ENCODE measurements around the gene SYPL2.

Gene SYPL2

GRCh38 chr1:109466452-109467300 is at the start of gene SYPL2:
Gene SYPL2 (plus strand): TSS chr1:109466546. CDS start chr1:109466844, 298 bp downstream.
- H3K4me1 Mint-ChIP-seq = peaks cover 11% of the 10 kb centered on the region
- peak within 1 kb of the TSS in 1 of 3 experiments; percentile 51 for H3K27ac Mint-ChIP-seq

GRCh38 chr1:109423498-109423897 is 42.8 kb upstream of the SYPL2 start:
- Mint-ChIP-seq H3K36me3 (ENCODE audit: low read depth) (peaks cover 22% of the 10 kb centered on the region), H3K9me3 (no peaks in the 10 kb centered on the region), H3K4me3 (peak overlapping the region in 2 of 3 experiments; percentile 7 to 14), H3K27ac (no peak overlapping the region), H3K27me3 (ENCODE audit: low read depth) (no peaks in the 10 kb centered on the region), H3K4me1 (peaks cover 28% of the 10 kb centered on the region)
- no peak for TF ChIP-seq CTCF (IDR thresholded peaks at IDR 0.05; ENCODE audit: unreplicated experiment in 3 of 3)

More at GRCh38 chr1:109466452-109467300, at the start of gene SYPL2:
- Mint-ChIP-seq H3K4me3 (peak within 1 kb of the TSS; percentile 81 to 87 (median 84)), H3K9me3 (no peaks in the 10 kb centered on the region), H3K27me3 (ENCODE audit: low read depth) (peaks cover 99% of the 10 kb centered on the region), H3K36me3 (ENCODE audit: low read depth) (no peaks in the 10 kb centered on the region)
- no peak for TF ChIP-seq CTCF (IDR thresholded peaks at IDR 0.05; ENCODE audit: unreplicated experiment in 3 of 3)

GRCh38 chr1:109425391-109426280 is 40.7 kb upstream of the SYPL2 start:
- no peaks in the 10 kb centered on the region for H3K9me3 Mint-ChIP-seq
- H3K27ac Mint-ChIP-seq = peak overlapping the region; percentile 87 to 97 (median 97)
- H3K4me1 Mint-ChIP-seq = peaks cover 28% of the 10 kb centered on the region
- H3K36me3 Mint-ChIP-seq (ENCODE audit: low read depth) = peaks cover 14% of the 10 kb centered on the region
- TF ChIP-seq CTCF (IDR thresholded peaks at IDR 0.05; ENCODE audit: unreplicated experiment in 3 of 3) = no peak
- H3K27me3 Mint-ChIP-seq (ENCODE audit: low read depth) = no peaks in the 10 kb centered on the region
- H3K4me3 Mint-ChIP-seq = peak overlapping the region; percentile 97 to 99 (median 99)

DNA sequence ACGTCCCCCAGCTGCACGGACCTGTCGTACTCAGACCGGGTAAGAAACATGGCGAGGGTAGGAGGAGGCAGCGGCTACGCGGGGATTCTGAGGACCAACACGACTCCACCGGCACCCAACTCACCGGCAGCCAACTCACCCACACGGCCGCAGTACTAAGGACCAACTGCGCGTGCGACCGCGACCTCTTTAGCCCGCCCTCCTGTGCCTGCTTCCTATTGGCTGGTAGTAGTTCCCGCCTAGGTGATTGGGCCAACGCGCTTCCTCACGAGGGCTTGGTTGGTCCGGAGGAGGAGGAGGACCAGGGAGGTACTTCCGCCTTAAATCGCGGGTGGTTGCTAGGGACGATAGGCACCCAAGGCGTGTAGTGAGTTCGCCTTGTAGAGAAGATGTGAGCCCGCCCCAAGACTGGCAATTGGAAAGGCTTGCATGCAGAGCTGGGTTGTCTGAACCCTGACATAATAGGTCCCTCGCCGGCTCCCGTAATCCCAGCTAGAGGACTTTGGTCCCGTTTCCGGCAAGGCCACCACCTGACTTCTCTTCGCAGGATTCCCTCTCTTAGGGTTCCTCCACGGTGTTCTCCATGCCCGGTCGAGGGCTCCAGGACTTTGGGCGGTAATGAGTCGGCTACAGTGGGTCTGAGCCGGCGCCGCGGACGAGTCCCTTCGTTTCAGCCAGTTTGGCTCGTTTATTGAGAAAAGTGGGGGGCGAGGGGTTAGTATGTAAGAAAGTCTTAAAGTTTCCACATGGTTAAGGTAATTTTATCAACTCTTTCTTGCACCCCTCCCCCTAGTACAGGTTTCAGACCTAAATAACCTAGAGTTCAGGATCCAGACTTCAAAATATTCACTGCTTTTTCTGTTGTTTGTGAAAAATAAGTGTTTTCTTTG is 39.8 kb upstream of the SYPL2 start, which contains the start of gene PSMA5:
TSS of gene PSMA5 (minus strand) at position 168 of the 890 bp plus-strand sequence. CDS start at position 50, 118 bp downstream.
- peaks cover 14% of the 10 kb centered on the region for H3K36me3 Mint-ChIP-seq (ENCODE audit: low read depth)
- H3K4me3 Mint-ChIP-seq = peak within 1 kb of the TSS; percentile 97 to 99 (median 99)
- H3K27me3 Mint-ChIP-seq (ENCODE audit: low read depth) = no peaks in the 10 kb centered on the region
- H3K4me1 Mint-ChIP-seq = peaks cover 28% of the 10 kb centered on the region
- H3K9me3 Mint-ChIP-seq = no peaks in the 10 kb centered on the region
- H3K27ac Mint-ChIP-seq = peak within 1 kb of the TSS; percentile 87 to 97 (median 97)
- no peak for TF ChIP-seq CTCF (IDR thresholded peaks at IDR 0.05; ENCODE audit: unreplicated experiment in 3 of 3)

DNA sequence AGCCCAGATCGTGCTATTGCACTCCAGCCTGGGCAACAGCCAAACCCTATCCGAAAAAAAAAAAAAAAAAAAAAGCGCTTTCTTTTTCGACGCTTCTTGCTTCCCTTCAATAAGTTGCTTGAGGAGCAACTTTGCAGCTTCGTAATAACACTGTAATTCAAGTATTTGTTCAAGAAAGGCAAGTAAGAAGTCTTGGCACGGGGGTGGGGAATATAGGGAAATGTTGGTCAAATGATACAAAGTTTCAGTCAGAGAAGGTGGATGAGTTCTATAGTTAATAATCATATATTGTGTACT is 39.2 kb upstream of the SYPL2 start:
- Mint-ChIP-seq H3K27me3 (ENCODE audit: low read depth) (no peaks in the 10 kb centered on the region), H3K27ac (peak overlapping the region; percentile 59 to 97 (median 87)), H3K9me3 (no peaks in the 10 kb centered on the region), H3K4me3 (peak overlapping the region; percentile 97 to 99 (median 99)), H3K4me1 (peaks cover 28% of the 10 kb centered on the region), H3K36me3 (ENCODE audit: low read depth) (peaks cover 10% of the 10 kb centered on the region)
- no peak for TF ChIP-seq CTCF (IDR thresholded peaks at IDR 0.05; ENCODE audit: unreplicated experiment in 3 of 3)
